Fibroblast of pulmonary artery (primary cell): ENCODE data around the gene NOXA1.
"Not testable (repeated sequence)": the region's sequence is repeated elsewhere in the genome, so short reads cannot be mapped to it uniquely, and the experiment has no call there.

Source experiments
- DNase-seq: peaks from one replicate; pipeline ENCODE4 v3.0.0-alpha.2; 2010; ENCODE audit warnings: low read depth
- H3K4me3 ChIP-seq: replicated peaks from 2 replicates; pipeline ENCODE4 v1.5.1; 2011; ENCODE audit warnings: low read depth, mild to moderate bottlenecking, control low read depth, low read length, moderate library complexity
- TF ChIP-seq, protein P1 (sequence below): IDR thresholded peaks from 2 replicates; pipeline ENCODE4 v1.5.1; 2011; ENCODE audit warnings: mild to moderate bottlenecking, control low read depth, low read length, inconsistent platforms; ENCODE audit errors: missing control alignments

Gene NOXA1

DNA sequence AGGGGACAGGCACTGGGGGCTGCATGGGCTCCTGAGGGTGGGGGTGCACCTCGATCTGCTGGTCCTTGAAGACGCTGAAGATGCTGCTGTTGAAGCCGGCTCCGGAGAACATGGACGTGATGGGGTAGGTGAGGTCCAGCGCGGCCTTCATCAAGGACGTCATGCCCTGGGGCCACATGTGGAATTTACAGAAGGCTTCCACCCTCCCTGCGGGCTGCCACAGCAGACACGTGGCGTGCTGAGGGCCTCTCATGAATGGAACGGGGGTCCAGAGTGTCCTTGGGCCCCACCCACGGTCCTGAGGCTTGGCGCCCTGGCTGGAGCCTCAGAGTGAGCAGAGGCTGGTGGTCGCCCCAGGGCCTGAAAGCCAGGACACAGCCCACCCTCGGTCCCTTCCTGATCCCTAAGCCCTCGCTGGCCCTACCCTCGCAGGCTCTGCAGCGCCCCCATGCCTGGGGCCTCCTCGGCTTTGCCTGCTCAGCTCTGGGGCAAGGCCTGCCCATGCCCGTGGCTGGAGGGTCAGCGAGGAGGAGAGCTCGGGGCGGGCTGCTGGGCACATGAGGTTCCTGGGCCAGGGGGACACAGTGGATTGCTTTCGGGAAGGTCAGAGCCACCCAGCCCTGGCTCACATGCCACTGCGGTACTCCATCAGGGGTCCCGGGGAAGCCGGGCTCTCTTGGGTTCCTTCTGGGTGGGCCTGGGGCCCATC lies 41.3 kb downstream of the NOXA1 start:
- TF ChIP-seq, protein P1, sequence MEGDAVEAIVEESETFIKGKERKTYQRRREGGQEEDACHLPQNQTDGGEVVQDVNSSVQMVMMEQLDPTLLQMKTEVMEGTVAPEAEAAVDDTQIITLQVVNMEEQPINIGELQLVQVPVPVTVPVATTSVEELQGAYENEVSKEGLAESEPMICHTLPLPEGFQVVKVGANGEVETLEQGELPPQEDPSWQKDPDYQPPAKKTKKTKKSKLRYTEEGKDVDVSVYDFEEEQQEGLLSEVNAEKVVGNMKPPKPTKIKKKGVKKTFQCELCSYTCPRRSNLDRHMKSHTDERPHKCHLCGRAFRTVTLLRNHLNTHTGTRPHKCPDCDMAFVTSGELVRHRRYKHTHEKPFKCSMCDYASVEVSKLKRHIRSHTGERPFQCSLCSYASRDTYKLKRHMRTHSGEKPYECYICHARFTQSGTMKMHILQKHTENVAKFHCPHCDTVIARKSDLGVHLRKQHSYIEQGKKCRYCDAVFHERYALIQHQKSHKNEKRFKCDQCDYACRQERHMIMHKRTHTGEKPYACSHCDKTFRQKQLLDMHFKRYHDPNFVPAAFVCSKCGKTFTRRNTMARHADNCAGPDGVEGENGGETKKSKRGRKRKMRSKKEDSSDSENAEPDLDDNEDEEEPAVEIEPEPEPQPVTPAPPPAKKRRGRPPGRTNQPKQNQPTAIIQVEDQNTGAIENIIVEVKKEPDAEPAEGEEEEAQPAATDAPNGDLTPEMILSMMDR, result no peak
- DNase-seq, result no peak
- H3K4me3 ChIP-seq, result no peak overlapping the region

DNA sequence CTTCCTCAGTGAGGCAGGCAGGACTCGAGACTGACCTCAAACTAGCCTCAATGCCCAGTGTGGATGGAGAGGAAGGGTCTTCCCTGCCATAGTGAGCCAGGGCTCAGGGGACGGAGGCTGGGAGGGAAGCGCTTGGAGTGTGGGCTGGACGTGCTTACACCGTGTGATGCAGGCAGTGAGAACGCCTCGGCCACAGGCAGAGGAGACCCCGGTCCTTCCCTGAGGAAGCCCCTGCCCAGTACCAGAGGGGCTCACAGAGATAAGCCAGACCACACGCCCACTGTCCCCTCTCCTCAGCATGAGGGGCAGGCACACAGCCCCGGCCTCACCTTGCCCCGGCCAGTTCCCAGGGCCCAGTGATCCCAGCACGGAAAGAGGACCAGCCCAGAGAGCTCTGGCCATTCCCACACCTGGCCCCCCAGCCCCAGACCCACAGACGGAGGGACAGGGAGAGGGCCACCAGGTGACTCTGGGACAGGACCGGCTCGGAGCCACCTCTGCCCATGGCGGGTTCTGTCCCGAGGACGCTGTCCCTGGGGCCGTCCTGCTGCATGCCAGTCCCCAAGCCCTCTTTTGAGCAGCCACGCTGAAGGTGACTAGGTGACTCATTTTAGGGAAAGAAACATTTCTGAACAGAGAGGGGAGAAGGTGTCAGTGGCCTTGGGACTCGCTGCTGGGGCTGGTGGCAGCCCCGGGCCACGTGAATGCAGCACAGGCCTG lies 42.0 kb downstream of the NOXA1 start:
- TF ChIP-seq, protein P1, result no peak
- H3K4me3 ChIP-seq, result no peak overlapping the region
- DNase-seq, result no peak

DNA sequence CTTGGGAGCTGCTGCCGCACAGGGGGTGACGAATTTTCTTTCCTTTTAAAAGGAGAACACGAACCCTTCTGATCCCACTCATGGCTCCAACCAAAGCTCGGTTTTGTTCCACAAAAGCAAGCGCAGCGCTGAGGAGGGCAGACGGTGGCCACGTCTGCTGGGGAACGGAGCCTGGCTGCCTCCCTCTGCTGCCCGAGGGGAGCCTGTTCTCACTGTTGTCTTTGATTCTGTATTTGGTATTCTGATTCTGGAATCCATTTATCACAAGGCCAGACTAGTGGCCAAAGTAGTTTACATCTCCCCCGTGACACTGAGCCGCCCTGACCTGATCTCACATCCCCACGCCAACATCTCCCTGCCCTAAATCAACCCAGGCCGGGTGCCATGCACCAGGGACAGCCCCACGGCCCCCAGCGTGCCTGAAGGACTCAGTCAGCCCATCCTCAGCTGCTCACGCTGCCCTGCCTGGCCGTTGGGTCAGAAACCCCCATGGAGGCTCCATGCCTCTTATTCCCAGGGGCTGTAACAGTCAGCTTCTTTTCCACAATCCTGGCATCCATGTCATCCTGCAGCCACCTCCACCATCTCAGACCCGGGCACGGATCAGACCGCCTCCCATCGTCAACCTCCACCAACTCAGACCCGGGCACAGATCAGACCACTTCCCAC lies 42.7 kb downstream of the NOXA1 start:
- no peak overlapping the region for H3K4me3 ChIP-seq
- TF ChIP-seq, protein P1, result no peak

DNA sequence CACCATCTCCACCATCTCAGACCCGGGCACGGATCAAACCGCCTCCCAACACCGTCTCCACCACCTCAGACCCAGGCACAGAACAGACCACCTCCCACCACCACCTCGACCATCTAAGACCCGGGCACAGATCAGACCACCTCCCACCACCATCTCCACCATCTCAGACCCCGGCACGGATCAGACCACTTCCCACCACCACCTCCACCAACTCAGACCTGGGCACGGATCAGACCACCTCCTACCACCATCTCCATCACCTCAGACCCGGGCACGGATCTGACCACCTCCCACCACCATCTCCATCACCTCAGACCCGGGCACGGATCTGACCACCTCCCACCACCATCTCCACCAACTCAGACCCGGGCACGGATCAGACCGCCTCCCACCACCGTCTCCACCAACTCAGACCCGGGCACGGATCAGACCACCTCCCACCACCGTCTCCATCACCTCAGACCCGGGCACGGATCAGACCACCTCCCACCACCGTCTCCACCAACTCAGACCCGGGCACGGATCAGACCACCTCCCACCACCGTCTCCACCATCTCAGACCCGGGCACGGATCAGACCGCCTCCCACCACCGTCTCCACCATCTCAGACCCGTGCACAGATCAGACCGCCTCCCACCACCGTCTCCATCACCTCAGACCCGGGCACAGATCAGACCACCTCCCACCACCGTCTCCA lies 43.3 kb downstream of the NOXA1 start:
- DNase-seq, H3K4me3 ChIP-seq: not testable (repeated sequence)

More for the DNA sequence above, 42.7 kb downstream of the NOXA1 start:
- no peak for DNase-seq

DNA sequence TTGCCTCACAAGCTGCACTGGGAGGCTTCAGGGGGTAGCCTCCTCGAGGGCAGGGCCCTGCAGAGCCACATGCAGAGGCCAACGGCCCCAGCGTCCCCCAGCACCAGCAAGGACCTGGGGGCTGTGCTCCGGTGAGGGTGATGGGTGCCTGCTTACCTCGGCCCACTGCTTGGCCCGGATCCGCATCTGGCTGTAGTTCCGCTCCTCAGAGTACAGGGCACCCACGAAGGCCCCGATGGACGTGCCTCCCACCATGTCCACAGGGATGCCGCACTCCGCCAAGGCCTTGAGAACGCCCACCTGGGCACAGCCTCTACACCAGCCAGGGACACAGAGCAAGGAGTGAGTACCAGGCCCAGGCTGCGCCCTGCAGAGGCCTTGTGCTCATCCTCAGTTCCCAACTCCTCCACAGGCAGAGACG lies 44.0 kb downstream of the NOXA1 start:
- H3K4me3 ChIP-seq, result no peak overlapping the region
- no peak for DNase-seq
- TF ChIP-seq, protein P1, result no peak

DNA sequence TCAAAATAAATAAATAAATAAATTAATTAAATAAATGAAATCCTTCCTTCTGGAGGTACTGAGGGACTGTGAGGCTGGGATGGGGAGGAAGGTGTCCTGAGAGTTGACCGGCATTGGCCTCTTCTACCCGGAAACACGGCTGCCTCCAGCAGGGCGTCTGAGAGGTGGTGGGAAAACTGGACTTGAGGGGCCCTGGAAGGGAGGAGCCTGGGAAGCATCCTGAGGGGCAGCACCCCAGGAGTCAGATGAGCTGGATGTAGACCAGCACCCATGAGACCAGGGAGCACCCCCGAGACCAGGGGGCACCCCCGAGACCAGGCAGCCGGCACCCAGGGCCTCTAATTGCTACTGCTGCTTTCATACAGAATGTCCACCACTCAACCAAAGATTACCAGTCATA lies 44.7 kb downstream of the NOXA1 start:
- H3K4me3 ChIP-seq, result no peak overlapping the region
- no peak for DNase-seq
- TF ChIP-seq, protein P1, result no peak

DNA sequence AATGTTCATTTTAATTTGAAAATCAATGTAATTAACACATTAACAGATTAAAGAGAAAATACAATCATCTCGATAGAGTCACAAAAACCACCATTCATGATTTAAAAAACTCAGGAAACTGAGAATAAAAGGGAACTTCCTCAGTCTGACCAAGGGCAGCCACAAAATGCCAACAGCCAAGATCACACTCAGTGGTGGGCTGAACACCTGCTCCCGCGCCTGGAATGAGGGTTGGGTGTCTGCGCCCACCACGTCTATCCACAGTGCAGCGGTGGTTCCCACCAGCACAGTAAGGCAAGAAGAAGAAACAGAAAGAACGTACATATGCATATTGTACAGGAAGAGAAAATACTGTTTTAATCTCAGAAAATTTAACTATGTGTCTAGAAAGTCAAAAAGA lies 47.6 kb downstream of the NOXA1 start:
- TF ChIP-seq, protein P1, result no peak
- H3K4me3 ChIP-seq, result no peak overlapping the region
- no peak for DNase-seq
